Lower leg skin (tissue), 3 donors: Measurements from ENCODE around the gene NT5C1B.

ENCODE experiments used
- CTCF ChIP-seq, 3 donors: fragments of 450-650 bp; IDR thresholded peaks; one replicate each; pipeline ENCODE4 v1.5.1; 2016; ENCODE audit warnings: antibody characterized with exemption in 3 of 3, mild to moderate bottlenecking in 3 of 3, moderate library complexity in 2 of 3
- POLR2A ChIP-seq, 2 donors: fragments of 450-650 bp; IDR thresholded peaks; one replicate each; pipeline ENCODE4 v1.6.1; 2016 to 2017; ENCODE audit warnings: antibody characterized with exemption in 2 of 2, mild to moderate bottlenecking in 1 of 2, moderate library complexity in 1 of 2

- TF ChIP-seq CTCF (IDR thresholded peaks at IDR 0.05) (no peak), POLR2A (IDR thresholded peaks at IDR 0.05) (no peak)
Observed at GRCh38 chr2:18526429-18526828, 62.9 kb downstream of the NT5C1B start.
